HEK293 (cell line): ENCODE measurements around the gene FILIP1.

ENCODE experiments used
- CTCF ChIA-PET: fragments of 350-600 bp; formaldehyde crosslinking; extraction: SDS; loops from one replicate; lab custom pipeline; 2021; ENCODE audit warnings: antibody characterized with exemption; lab: Yijun Ruan, JAX
- POLR2A ChIA-PET: fragments of 300-600 bp; formaldehyde crosslinking; extraction: SDS; loops from one replicate; lab custom pipeline; 2020; ENCODE audit warnings: antibody characterized with exemption, inconsistent platforms; lab: Yijun Ruan, JAX
- H3K27ac ChIP-seq: fragments of 200-500 bp; sonication (Bioruptor generic); 2 replicates; pipeline ENCODE4 v1.5.1; 2014; ENCODE audit warnings: low read depth, low read length, control low read depth, inconsistent platforms; ENCODE audit errors: extremely low read depth
- H3K36me3 ChIP-seq, 2 experiments: fragments of 200-500 bp in 1 of 2; sonication (Bioruptor generic) in 1 of 2; 1 replicate in 1 of 2; 2 replicates in 1 of 2; pipeline ENCODE4 v1.5.1; 2014 to 2017; ENCODE audit warnings: inconsistent platforms in 2 of 2, low read length in 2 of 2; ENCODE audit not compliant: control insufficient read depth in 2 of 2, insufficient read depth in 1 of 2
- H3K4me1 ChIP-seq: fragments of 200-500 bp; sonication (Bioruptor generic); 2 replicates; pipeline ENCODE4 v1.5.1; 2014; ENCODE audit warnings: mild to moderate bottlenecking, low read length, inconsistent platforms; ENCODE audit not compliant: control insufficient read depth, insufficient read depth
- H3K4me3 ChIP-seq: 2 replicates; pipeline ENCODE4 v1.5.1; 2011; ENCODE audit warnings: low read depth, mild to moderate bottlenecking, control low read depth, low read length, moderate library complexity
- H3K9me3 ChIP-seq: fragments of 200-500 bp; sonication (Bioruptor generic); 2 replicates; pipeline ENCODE4 v1.5.1; 2014; ENCODE audit warnings: low read depth, low read length, inconsistent platforms; ENCODE audit not compliant: control insufficient read depth, insufficient read depth
- BCL11A ChIP-seq: fragments of 450-650 bp; formaldehyde crosslinking; IDR thresholded peaks from 2 replicates; pipeline ENCODE4 v1.5.1; 2016; ENCODE audit warnings: low read depth, missing biosample characterization, missing genetic modification characterization
- GLI4 ChIP-seq: fragments of 450-650 bp; formaldehyde crosslinking; IDR thresholded peaks from 2 replicates; pipeline ENCODE4 v1.5.1; 2016; ENCODE audit warnings: missing biosample characterization, missing genetic modification characterization
- OVOL3 ChIP-seq: fragments of 450-650 bp; formaldehyde crosslinking; IDR thresholded peaks from 2 replicates; pipeline ENCODE4 v1.5.1; 2016; ENCODE audit warnings: missing biosample characterization, missing genetic modification characterization
- SALL2 ChIP-seq: fragments of 450-650 bp; formaldehyde crosslinking; IDR thresholded peaks from 2 replicates; pipeline ENCODE4 v1.5.0; 2017; ENCODE audit warnings: missing biosample characterization, mild to moderate bottlenecking, missing genetic modification characterization, borderline replicate concordance
- SCRT2 ChIP-seq: fragments of 450-650 bp; formaldehyde crosslinking; IDR thresholded peaks from 2 replicates; pipeline ENCODE4 v1.5.1; 2016; ENCODE audit warnings: missing biosample characterization, missing genetic modification characterization
- TSHZ1 ChIP-seq: fragments of 450-650 bp; formaldehyde crosslinking; IDR thresholded peaks from 2 replicates; pipeline ENCODE4 v1.5.1; 2016; ENCODE audit warnings: missing biosample characterization, missing genetic modification characterization, borderline replicate concordance
- ZBTB6 ChIP-seq: fragments of 450-650 bp; formaldehyde crosslinking; IDR thresholded peaks from 2 replicates; pipeline ENCODE4 v1.5.1; 2017; ENCODE audit warnings: missing biosample characterization, missing genetic modification characterization
- ZFHX2 ChIP-seq: fragments of 450-650 bp; formaldehyde crosslinking; conservative IDR thresholded peaks from 2 replicates; pipeline ENCODE4 v1.5.1; 2016; ENCODE audit warnings: missing biosample characterization, missing genetic modification characterization
- ZNF18 ChIP-seq: fragments of 450-650 bp; formaldehyde crosslinking; IDR thresholded peaks from 2 replicates; pipeline ENCODE4 v1.5.1; 2016; ENCODE audit warnings: missing biosample characterization, missing genetic modification characterization
- ZNF239 ChIP-seq: fragments of 450-650 bp; formaldehyde crosslinking; IDR thresholded peaks from 2 replicates; pipeline ENCODE4 v1.5.1; 2016; ENCODE audit warnings: missing biosample characterization, missing genetic modification characterization
- ZNF354C ChIP-seq: fragments of 450-650 bp; formaldehyde crosslinking; IDR thresholded peaks from 2 replicates; pipeline ENCODE4 v1.5.1; 2016; ENCODE audit warnings: missing biosample characterization, missing genetic modification characterization, low read depth, borderline replicate concordance
- ZNF529 ChIP-seq: fragments of 450-650 bp; formaldehyde crosslinking; IDR thresholded peaks from 2 replicates; pipeline ENCODE4 v1.5.1; 2017; ENCODE audit warnings: missing genetic modification characterization, missing biosample characterization; ENCODE audit not compliant: insufficient replicate concordance
- ZNF544 ChIP-seq: fragments of 450-650 bp; formaldehyde crosslinking; IDR thresholded peaks from 2 replicates; pipeline ENCODE4 v1.5.0; 2017; ENCODE audit warnings: missing biosample characterization, missing genetic modification characterization
- ZNF549 ChIP-seq: fragments of 450-650 bp; IDR thresholded peaks from 2 replicates; pipeline ENCODE4 v1.5.1; 2018; ENCODE audit warnings: missing biosample characterization, missing genetic modification characterization, mild to moderate bottlenecking, inconsistent platforms, moderate library complexity
- ZNF558 ChIP-seq: fragments of 450-650 bp; formaldehyde crosslinking; IDR thresholded peaks from 2 replicates; pipeline ENCODE4 v1.5.1; 2016; ENCODE audit warnings: missing biosample characterization, missing genetic modification characterization
- ZNF585B ChIP-seq: fragments of 450-650 bp; formaldehyde crosslinking; IDR thresholded peaks from 2 replicates; pipeline ENCODE4 v1.5.1; 2016; ENCODE audit warnings: missing biosample characterization, missing genetic modification characterization
- ZNF658 ChIP-seq: fragments of 450-650 bp; formaldehyde crosslinking; IDR thresholded peaks from 2 replicates; pipeline ENCODE4; 2016; ENCODE audit warnings: missing biosample characterization, missing genetic modification characterization
- ZNF660 ChIP-seq: fragments of 450-650 bp; IDR thresholded peaks from 2 replicates; pipeline ENCODE4 v1.5.1; 2018; ENCODE audit warnings: missing biosample characterization, mild to moderate bottlenecking, missing genetic modification characterization
- ZNF704 ChIP-seq: fragments of 450-650 bp; formaldehyde crosslinking; IDR thresholded peaks from 2 replicates; pipeline ENCODE4 v1.5.1; 2016; ENCODE audit warnings: missing biosample characterization, missing genetic modification characterization
- ZNF791 ChIP-seq: fragments of 450-650 bp; formaldehyde crosslinking; IDR thresholded peaks from 2 replicates; pipeline ENCODE4 v1.5.1; 2016; ENCODE audit warnings: missing biosample characterization, missing genetic modification characterization
- TF ChIP-seq, protein P1 (sequence below): IDR thresholded peaks from 2 replicates; pipeline ENCODE4 v1.6.1; 2011; ENCODE audit warnings: mild to moderate bottlenecking, low read depth, low read length, borderline replicate concordance
- TF ChIP-seq, protein P2 (sequence below): fragments of 450-650 bp; formaldehyde crosslinking; IDR thresholded peaks from 2 replicates; pipeline ENCODE4 v1.5.1; 2016; ENCODE audit warnings: missing biosample characterization, missing genetic modification characterization

The FILIP1 gene

GRCh38 chr6:75419980-75420379, 73.6 kb downstream of the FILIP1 start (continued):
- no peak for TF ChIP-seq TSHZ1
- no peak for TF ChIP-seq ZNF544 (tag by site-specific recombination)
- TF ChIP-seq SCRT2, result no peak
- no peak for TF ChIP-seq ZBTB6 (tag by site-specific recombination)
- no peak for TF ChIP-seq ZNF660 (tag by site-specific recombination)
- TF ChIP-seq ZNF354C (tag by site-specific recombination), result no peak
- no peak for TF ChIP-seq ZNF558 (tag by site-specific recombination)
- TF ChIP-seq ZNF549 (tag by site-specific recombination), result no peak

GRCh38 chr6:75419416-75419815, 74.2 kb downstream of the FILIP1 start:
- ChIA-PET POLR2A (no interaction called here), CTCF (no interaction called here)
- no peak for TF ChIP-seq SALL2 (tag by site-specific recombination)
- no peak for TF ChIP-seq ZNF791 (tag by site-specific recombination)
- TF ChIP-seq, protein P1, sequence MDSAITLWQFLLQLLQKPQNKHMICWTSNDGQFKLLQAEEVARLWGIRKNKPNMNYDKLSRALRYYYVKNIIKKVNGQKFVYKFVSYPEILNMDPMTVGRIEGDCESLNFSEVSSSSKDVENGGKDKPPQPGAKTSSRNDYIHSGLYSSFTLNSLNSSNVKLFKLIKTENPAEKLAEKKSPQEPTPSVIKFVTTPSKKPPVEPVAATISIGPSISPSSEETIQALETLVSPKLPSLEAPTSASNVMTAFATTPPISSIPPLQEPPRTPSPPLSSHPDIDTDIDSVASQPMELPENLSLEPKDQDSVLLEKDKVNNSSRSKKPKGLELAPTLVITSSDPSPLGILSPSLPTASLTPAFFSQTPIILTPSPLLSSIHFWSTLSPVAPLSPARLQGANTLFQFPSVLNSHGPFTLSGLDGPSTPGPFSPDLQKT, result no peak
- no peak for TF ChIP-seq GLI4 (tag by site-specific recombination)
- TF ChIP-seq ZNF529 (tag by site-specific recombination), result no peak
- no peak for TF ChIP-seq ZNF18 (tag by site-specific recombination)
- TF ChIP-seq ZNF585B, result no peak
- TF ChIP-seq ZNF239 (tag by site-specific recombination), result no peak
- TF ChIP-seq, protein P2, sequence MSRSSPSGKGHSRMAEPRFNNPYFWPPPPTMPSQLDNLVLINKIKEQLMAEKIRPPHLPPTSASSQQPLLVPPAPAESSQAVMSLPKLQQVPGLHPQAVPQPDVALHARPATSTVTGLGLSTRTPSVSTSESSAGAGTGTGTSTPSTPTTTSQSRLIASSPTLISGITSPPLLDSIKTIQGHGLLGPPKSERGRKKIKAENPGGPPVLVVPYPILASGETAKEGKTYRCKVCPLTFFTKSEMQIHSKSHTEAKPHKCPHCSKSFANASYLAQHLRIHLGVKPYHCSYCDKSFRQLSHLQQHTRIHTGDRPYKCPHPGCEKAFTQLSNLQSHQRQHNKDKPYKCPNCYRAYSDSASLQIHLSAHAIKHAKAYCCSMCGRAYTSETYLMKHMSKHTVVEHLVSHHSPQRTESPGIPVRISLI (tag by site-specific recombination), result no peak
- no peak for TF ChIP-seq BCL11A (tag by site-specific recombination)
- no peak for TF ChIP-seq ZFHX2 (tag by site-specific recombination)
- TF ChIP-seq OVOL3 (tag by site-specific recombination), result no peak
- TF ChIP-seq ZNF704 (tag by site-specific recombination), result no peak
- TF ChIP-seq ZNF660 (tag by site-specific recombination), result no peak
- no peak for TF ChIP-seq ZNF658 (tag by site-specific recombination)
- Histone ChIP-seq H3K4me3 (no peak overlapping the region), H3K27ac (no peak overlapping the region), H3K9me3 (no peaks in the 10 kb centered on the region), H3K36me3 (no peaks in the 10 kb centered on the region), H3K4me1 (peaks cover 15% of the 10 kb centered on the region)
